HEK293 (cell line): Measurements from ENCODE around the gene USP12.

Source experiments
- BCL11A ChIP-seq: fragments of 450-650 bp; formaldehyde crosslinking; IDR thresholded peaks from 2 replicates; pipeline ENCODE4 v1.5.1; 2016; ENCODE audit warnings: low read depth, missing biosample characterization, missing genetic modification characterization
- KLF8 ChIP-seq: fragments of 450-650 bp; formaldehyde crosslinking; IDR thresholded peaks from 2 replicates; pipeline ENCODE4 v1.5.1; 2016; ENCODE audit warnings: missing biosample characterization, missing genetic modification characterization
- MZF1 ChIP-seq: fragments of 450-650 bp; formaldehyde crosslinking; IDR thresholded peaks from 2 replicates; pipeline ENCODE4 v1.5.1; 2017; ENCODE audit warnings: missing biosample characterization, missing genetic modification characterization, borderline replicate concordance
- SP2 ChIP-seq: fragments of 450-650 bp; formaldehyde crosslinking; IDR thresholded peaks from 2 replicates; pipeline ENCODE4 v1.5.1; 2016; ENCODE audit warnings: missing biosample characterization, missing genetic modification characterization
- YY1 ChIP-seq: fragments of 450-650 bp; formaldehyde crosslinking; IDR thresholded peaks from 2 replicates; pipeline ENCODE4 v1.5.1; 2018; ENCODE audit warnings: missing biosample characterization, missing genetic modification characterization
- ZBTB7A ChIP-seq: fragments of 450-650 bp; formaldehyde crosslinking; IDR thresholded peaks from 2 replicates; pipeline ENCODE4 v1.5.1; 2016; ENCODE audit warnings: low read depth, missing biosample characterization, missing genetic modification characterization
- ZNF311 ChIP-seq: fragments of 450-650 bp; formaldehyde crosslinking; IDR thresholded peaks from 2 replicates; pipeline ENCODE4 v1.5.1; 2017; ENCODE audit warnings: missing biosample characterization, missing genetic modification characterization, borderline replicate concordance
- ZNF560 ChIP-seq: fragments of 450-650 bp; formaldehyde crosslinking; IDR thresholded peaks from 2 replicates; pipeline ENCODE4 v1.5.1; 2017; ENCODE audit warnings: missing biosample characterization, missing genetic modification characterization, borderline replicate concordance
- TF ChIP-seq, protein P1 (sequence below): fragments of 450-650 bp; formaldehyde crosslinking; IDR thresholded peaks from 2 replicates; pipeline ENCODE4 v1.5.1; 2016; ENCODE audit warnings: missing biosample characterization, missing genetic modification characterization, low read depth
- TF ChIP-seq, protein P2 (sequence below): fragments of 450-650 bp; formaldehyde crosslinking; IDR thresholded peaks from 2 replicates; pipeline ENCODE4 v1.5.1; 2016; ENCODE audit warnings: missing biosample characterization, missing genetic modification characterization
- TF ChIP-seq, protein P3 (sequence below): fragments of 450-650 bp; IDR thresholded peaks from 2 replicates; pipeline ENCODE4 v1.5.1; 2018; ENCODE audit warnings: missing biosample characterization, missing genetic modification characterization
- TF ChIP-seq, protein P4 (sequence below): fragments of 450-650 bp; formaldehyde crosslinking; IDR thresholded peaks from 2 replicates; pipeline ENCODE4 v1.5.1; 2016; ENCODE audit warnings: missing biosample characterization, missing genetic modification characterization
- TF ChIP-seq, protein P5 (sequence below): fragments of 450-650 bp; formaldehyde crosslinking; IDR thresholded peaks from 2 replicates; pipeline ENCODE4 v1.5.1; 2016; ENCODE audit warnings: missing biosample characterization, missing genetic modification characterization, low read depth
- TF ChIP-seq, protein P6 (sequence below): fragments of 450-650 bp; formaldehyde crosslinking; IDR thresholded peaks from 2 replicates; pipeline ENCODE4 v1.5.1; 2016; ENCODE audit warnings: missing biosample characterization, missing genetic modification characterization

DNA sequence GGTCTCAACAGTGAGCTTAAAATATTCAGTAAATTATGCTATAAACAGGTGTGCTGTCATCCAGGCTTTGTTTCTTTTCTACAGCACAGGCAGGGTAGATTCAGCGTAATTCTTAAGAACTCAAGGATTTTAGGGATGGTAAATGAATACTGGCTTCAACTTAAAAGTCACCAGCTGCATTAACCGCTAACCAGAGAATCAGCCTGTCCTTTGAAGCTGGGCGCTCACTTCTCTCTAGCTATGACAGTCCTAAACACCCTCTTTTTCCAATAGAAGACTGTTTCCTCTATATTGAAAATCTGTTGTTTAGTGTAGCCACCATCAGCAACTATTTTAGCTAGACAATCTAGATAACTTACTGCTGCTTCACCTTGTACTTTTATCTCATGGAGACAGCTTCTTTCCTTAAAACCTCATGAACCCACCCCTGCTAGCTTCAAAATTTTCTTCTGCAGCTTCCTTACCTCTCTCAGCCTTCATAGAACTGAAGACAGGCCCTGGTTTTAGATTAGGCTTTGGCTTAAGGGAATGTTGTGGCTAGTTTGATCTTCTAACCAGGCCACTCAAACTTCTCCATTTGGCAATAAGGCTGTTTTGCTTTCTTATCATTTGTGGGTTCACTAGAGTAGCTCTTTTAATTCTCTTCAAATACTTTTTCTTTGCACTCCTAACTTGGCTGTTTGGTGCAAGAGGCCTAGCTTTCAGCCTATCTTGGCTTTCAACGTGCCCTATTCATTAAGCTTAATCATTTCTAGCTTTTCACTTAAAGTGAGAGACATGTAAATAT lies 89.5 kb downstream of the USP12 start:
- TF ChIP-seq SP2 (tag by site-specific recombination) (no peak), KLF8 (tag by site-specific recombination) (no peak), MZF1 (tag by site-specific recombination) (no peak), ZBTB7A (tag by site-specific recombination) (no peak), ZNF560 (tag by site-specific recombination) (no peak), ZNF311 (tag by site-specific recombination) (no peak), BCL11A (tag by site-specific recombination) (no peak), YY1 (tag by site-specific recombination) (no peak)
- TF ChIP-seq, protein P1, sequence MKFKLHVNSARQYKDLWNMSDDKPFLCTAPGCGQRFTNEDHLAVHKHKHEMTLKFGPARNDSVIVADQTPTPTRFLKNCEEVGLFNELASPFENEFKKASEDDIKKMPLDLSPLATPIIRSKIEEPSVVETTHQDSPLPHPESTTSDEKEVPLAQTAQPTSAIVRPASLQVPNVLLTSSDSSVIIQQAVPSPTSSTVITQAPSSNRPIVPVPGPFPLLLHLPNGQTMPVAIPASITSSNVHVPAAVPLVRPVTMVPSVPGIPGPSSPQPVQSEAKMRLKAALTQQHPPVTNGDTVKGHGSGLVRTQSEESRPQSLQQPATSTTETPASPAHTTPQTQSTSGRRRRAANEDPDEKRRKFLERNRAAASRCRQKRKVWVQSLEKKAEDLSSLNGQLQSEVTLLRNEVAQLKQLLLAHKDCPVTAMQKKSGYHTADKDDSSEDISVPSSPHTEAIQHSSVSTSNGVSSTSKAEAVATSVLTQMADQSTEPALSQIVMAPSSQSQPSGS, result no peak
- TF ChIP-seq, protein P2, sequence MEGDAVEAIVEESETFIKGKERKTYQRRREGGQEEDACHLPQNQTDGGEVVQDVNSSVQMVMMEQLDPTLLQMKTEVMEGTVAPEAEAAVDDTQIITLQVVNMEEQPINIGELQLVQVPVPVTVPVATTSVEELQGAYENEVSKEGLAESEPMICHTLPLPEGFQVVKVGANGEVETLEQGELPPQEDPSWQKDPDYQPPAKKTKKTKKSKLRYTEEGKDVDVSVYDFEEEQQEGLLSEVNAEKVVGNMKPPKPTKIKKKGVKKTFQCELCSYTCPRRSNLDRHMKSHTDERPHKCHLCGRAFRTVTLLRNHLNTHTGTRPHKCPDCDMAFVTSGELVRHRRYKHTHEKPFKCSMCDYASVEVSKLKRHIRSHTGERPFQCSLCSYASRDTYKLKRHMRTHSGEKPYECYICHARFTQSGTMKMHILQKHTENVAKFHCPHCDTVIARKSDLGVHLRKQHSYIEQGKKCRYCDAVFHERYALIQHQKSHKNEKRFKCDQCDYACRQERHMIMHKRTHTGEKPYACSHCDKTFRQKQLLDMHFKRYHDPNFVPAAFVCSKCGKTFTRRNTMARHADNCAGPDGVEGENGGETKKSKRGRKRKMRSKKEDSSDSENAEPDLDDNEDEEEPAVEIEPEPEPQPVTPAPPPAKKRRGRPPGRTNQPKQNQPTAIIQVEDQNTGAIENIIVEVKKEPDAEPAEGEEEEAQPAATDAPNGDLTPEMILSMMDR (tag by site-specific recombination), result no peak
- TF ChIP-seq, protein P3, sequence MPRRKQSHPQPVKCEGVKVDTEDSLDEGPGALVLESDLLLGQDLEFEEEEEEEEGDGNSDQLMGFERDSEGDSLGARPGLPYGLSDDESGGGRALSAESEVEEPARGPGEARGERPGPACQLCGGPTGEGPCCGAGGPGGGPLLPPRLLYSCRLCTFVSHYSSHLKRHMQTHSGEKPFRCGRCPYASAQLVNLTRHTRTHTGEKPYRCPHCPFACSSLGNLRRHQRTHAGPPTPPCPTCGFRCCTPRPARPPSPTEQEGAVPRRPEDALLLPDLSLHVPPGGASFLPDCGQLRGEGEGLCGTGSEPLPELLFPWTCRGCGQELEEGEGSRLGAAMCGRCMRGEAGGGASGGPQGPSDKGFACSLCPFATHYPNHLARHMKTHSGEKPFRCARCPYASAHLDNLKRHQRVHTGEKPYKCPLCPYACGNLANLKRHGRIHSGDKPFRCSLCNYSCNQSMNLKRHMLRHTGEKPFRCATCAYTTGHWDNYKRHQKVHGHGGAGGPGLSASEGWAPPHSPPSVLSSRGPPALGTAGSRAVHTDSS (tag by site-specific recombination), result no peak
- TF ChIP-seq, protein P4, sequence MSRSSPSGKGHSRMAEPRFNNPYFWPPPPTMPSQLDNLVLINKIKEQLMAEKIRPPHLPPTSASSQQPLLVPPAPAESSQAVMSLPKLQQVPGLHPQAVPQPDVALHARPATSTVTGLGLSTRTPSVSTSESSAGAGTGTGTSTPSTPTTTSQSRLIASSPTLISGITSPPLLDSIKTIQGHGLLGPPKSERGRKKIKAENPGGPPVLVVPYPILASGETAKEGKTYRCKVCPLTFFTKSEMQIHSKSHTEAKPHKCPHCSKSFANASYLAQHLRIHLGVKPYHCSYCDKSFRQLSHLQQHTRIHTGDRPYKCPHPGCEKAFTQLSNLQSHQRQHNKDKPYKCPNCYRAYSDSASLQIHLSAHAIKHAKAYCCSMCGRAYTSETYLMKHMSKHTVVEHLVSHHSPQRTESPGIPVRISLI (tag by site-specific recombination), result no peak
- TF ChIP-seq, protein P5, sequence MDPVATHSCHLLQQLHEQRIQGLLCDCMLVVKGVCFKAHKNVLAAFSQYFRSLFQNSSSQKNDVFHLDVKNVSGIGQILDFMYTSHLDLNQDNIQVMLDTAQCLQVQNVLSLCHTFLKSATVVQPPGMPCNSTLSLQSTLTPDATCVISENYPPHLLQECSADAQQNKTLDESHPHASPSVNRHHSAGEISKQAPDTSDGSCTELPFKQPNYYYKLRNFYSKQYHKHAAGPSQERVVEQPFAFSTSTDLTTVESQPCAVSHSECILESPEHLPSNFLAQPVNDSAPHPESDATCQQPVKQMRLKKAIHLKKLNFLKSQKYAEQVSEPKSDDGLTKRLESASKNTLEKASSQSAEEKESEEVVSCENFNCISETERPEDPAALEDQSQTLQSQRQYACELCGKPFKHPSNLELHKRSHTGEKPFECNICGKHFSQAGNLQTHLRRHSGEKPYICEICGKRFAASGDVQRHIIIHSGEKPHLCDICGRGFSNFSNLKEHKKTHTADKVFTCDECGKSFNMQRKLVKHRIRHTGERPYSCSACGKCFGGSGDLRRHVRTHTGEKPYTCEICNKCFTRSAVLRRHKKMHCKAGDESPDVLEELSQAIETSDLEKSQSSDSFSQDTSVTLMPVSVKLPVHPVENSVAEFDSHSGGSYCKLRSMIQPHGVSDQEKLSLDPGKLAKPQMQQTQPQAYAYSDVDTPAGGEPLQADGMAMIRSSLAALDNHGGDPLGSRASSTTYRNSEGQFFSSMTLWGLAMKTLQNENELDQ, result no peak
- TF ChIP-seq, protein P6, sequence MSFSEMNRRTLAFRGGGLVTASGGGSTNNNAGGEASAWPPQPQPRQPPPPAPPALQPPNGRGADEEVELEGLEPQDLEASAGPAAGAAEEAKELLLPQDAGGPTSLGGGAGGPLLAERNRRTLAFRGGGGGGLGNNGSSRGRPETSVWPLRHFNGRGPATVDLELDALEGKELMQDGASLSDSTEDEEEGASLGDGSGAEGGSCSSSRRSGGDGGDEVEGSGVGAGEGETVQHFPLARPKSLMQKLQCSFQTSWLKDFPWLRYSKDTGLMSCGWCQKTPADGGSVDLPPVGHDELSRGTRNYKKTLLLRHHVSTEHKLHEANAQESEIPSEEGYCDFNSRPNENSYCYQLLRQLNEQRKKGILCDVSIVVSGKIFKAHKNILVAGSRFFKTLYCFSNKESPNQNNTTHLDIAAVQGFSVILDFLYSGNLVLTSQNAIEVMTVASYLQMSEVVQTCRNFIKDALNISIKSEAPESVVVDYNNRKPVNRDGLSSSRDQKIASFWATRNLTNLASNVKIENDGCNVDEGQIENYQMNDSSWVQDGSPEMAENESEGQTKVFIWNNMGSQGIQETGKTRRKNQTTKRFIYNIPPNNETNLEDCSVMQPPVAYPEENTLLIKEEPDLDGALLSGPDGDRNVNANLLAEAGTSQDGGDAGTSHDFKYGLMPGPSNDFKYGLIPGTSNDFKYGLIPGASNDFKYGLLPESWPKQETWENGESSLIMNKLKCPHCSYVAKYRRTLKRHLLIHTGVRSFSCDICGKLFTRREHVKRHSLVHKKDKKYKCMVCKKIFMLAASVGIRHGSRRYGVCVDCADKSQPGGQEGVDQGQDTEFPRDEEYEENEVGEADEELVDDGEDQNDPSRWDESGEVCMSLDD, result no peak
